Effector memory CD4-positive, alpha-beta T cell (primary cell): ENCODE data around the gene KRT79.

ENCODE experiments used
- DNase-seq, 3 donors: peaks; one replicate each; pipeline ENCODE4 v3.0.0-alpha.2; 2020
- H3K27ac ChIP-seq: 2 replicates; pipeline ENCODE4 v1.7.0; 2013; ENCODE audit warnings: mild to moderate bottlenecking, low read length, moderate library complexity; ENCODE audit not compliant: insufficient read depth, poor library complexity, severe bottlenecking
- H3K27me3 ChIP-seq: replicated peaks from 2 replicates; pipeline ENCODE4 v1.7.0; 2013; ENCODE audit warnings: mild to moderate bottlenecking, low read length; ENCODE audit not compliant: insufficient read depth, control insufficient read depth, poor library complexity, severe bottlenecking
- H3K36me3 ChIP-seq: 2 replicates; pipeline ENCODE4 v1.7.0; 2013; ENCODE audit warnings: mild to moderate bottlenecking, low read length, moderate library complexity; ENCODE audit not compliant: control insufficient read depth, insufficient read depth
- H3K4me1 ChIP-seq: 2 replicates; pipeline ENCODE4 v1.7.0; 2013; ENCODE audit warnings: low read length, mild to moderate bottlenecking; ENCODE audit not compliant: control insufficient read depth, insufficient read depth, poor library complexity, severe bottlenecking
- H3K4me3 ChIP-seq: 2 replicates; pipeline ENCODE4 v1.7.0; 2013; ENCODE audit warnings: low read length, low read depth, mild to moderate bottlenecking; ENCODE audit not compliant: insufficient read depth, poor library complexity, severe bottlenecking
- H3K9me3 ChIP-seq: 2 replicates; pipeline ENCODE4 v1.7.0; 2013; ENCODE audit warnings: mild to moderate bottlenecking, low read length, moderate library complexity; ENCODE audit not compliant: control insufficient read depth

The KRT79 gene

GRCh38 chr12:52825961-52826360, 8.2 kb downstream of the KRT79 start:
- H3K27ac ChIP-seq, result no peak overlapping the region
- no peaks in the 10 kb centered on the region for H3K36me3 ChIP-seq
- DNase-seq, result no peak
- H3K9me3 ChIP-seq, result no peaks in the 10 kb centered on the region
- H3K27me3 ChIP-seq, result no peaks in the 10 kb centered on the region
- H3K4me1 ChIP-seq, result no peaks in the 10 kb centered on the region
- no peak overlapping the region for H3K4me3 ChIP-seq

DNA sequence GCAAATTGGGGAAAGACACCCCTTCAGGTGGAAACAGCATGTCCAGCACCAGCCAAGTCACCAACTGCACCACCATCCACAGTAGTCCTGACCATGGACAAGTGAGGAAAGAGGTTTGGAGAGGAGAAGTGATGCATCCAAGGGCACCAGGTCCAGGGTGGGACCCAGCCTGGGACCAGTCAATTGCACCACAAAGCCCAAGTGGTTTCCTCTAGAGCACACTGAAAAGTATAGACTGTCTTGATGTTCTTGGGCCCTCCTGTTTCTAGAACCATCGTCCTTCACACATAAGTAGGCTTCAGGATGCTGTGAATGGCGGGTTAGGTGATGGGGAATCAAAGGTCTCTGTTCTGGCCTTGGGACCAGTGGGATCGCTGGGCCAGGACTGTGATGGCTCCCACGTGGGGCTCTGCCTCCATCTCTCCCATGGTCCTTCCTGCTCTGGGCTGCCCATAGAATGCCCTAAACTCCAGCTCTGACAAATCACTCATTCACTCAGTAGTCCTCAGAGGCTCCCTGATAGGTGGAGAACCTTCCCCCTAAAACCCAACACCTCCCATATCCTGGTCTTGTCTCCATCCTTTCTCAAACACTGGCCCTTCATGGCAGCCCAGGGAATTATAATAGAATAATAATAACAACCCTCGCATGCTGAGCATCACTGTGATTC, 9.2 kb downstream of the KRT79 start:
- H3K27ac ChIP-seq, result no peak overlapping the region
- no peaks in the 10 kb centered on the region for H3K9me3 ChIP-seq
- no peak for DNase-seq
- no peaks in the 10 kb centered on the region for H3K4me1 ChIP-seq
- no peaks in the 10 kb centered on the region for H3K27me3 ChIP-seq
- H3K4me3 ChIP-seq, result no peak overlapping the region
- H3K36me3 ChIP-seq, result no peaks in the 10 kb centered on the region

GRCh38 chr12:52823761-52824450, 10.2 kb downstream of the KRT79 start:
- no peak for DNase-seq
- Histone ChIP-seq H3K27me3 (no peaks in the 10 kb centered on the region), H3K27ac (no peak overlapping the region), H3K9me3 (no peaks in the 10 kb centered on the region), H3K36me3 (no peaks in the 10 kb centered on the region), H3K4me1 (no peaks in the 10 kb centered on the region), H3K4me3 (no peak overlapping the region)

DNA sequence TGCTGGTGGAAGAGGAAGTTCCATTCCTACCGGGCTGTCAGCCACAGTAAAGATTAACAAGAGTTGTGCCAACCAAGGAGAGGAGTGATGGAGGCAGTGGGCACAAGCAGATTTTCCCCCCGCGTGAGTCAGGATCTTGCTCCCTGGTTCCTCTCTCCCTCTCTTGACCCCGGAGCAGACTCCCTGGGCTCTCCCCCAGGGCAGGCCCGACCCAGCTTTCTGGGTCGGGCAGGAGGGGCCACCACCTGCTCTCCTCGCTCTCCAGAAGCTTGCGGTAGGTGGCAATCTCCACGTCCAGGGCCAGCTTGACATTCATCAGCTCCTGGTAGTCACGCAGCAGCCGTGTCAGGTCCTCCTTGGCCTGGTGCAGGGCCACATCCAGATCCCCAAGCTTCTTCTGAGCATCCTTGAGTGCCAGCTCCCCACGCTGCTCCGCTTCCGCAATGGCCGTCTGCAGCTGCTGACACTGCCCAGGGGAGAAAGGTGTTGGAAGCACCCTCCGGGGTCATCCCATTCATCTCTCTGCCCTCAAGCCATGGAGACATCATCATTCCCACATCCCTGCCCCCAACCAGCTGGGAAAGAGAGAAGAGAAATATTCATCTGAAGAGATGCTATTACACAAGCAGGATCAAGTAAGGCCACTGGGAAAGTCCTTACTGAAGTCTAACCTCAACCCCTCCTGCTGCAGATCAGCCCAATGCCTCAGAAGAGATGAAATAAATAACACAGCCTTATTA, 11.2 kb downstream of the KRT79 start:
- Histone ChIP-seq H3K9me3 (no peaks in the 10 kb centered on the region), H3K27me3 (no peaks in the 10 kb centered on the region)
- DNase-seq, result no peak

DNA sequence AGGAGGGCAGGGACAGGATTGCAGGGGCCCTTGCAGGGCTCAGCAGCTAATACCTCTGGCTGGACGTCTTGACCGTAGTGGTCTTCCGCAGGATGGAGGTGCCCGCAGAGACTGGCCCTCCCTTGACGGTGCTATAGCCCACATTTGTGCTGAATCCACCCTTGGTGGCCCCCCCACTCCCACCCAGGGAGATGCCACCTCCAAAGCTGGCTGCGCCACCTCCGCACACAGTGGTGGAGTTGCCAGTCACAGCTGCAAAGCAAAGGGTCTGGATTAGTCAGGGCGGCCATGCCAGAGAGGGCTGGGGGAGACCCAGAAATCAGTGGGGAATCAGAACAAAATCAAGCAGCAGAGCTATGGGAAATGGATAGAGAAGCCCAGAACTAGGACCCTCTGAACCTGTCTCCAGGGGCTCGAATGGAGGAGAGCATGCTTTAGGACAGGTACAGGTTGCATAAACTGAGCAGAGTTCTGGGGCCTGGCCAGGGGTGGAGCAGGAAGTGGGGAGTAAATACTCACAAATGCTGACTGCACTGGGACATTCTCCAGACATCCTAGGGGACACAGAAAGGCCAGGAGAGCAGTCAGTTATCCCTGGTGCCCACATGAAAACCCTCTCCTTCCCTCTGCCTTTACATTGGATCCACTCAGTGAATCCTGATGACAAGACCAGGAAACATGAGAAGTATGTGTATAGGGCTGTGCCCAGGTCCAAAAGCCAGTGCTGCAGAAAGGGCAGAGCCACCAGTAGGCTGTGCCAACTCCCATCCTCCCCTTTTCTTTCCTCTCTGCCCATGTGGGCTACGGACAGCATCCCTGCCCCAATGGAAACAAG, 12.1 kb downstream of the KRT79 start:
- Histone ChIP-seq H3K27me3 (no peaks in the 10 kb centered on the region), H3K4me1 (no peaks in the 10 kb centered on the region), H3K27ac (no peak overlapping the region), H3K9me3 (no peaks in the 10 kb centered on the region), H3K36me3 (no peaks in the 10 kb centered on the region), H3K4me3 (no peak overlapping the region)
- no peak for DNase-seq

More for the DNA sequence above, 11.2 kb downstream of the KRT79 start:
- H3K27ac ChIP-seq, result no peak overlapping the region
- no peaks in the 10 kb centered on the region for H3K4me1 ChIP-seq
- no peaks in the 10 kb centered on the region for H3K36me3 ChIP-seq
- H3K4me3 ChIP-seq, result no peak overlapping the region

DNA sequence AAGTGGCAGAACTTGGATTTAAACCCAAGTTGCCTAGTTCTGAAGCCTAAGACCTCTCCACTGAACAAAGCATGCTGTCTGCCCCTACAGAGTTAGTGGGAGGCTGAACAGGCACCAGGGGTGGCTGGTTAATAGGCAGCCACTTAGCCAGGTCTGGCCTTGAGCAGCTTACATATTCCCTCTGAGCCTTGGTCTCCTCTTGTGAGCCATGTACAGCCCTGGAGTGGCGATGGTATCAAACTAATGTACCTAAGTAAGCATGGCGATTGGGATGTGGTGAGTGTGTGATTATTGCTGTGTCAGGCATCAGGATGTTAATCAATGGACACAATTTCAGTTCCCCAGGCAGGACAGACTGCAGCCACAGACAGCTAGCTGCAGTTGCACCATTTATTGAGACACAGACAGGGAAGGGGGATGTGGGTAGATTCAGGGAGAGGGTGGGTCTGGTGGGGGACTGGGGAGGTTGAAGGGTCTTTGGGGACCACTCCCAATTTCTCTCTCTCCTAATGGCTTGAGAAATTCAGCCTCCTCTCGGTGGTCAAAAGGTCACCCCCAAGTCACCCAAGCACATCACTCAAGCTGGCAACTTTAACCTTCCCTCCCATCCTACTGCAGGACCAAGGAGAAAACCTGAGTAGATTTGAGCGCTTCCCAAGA, 12.9 kb downstream of the KRT79 start:
- Histone ChIP-seq H3K27ac (no peak overlapping the region), H3K4me1 (no peaks in the 10 kb centered on the region), H3K9me3 (no peaks in the 10 kb centered on the region), H3K4me3 (no peak overlapping the region), H3K36me3 (no peaks in the 10 kb centered on the region), H3K27me3 (no peaks in the 10 kb centered on the region)
- no peak for DNase-seq

DNA sequence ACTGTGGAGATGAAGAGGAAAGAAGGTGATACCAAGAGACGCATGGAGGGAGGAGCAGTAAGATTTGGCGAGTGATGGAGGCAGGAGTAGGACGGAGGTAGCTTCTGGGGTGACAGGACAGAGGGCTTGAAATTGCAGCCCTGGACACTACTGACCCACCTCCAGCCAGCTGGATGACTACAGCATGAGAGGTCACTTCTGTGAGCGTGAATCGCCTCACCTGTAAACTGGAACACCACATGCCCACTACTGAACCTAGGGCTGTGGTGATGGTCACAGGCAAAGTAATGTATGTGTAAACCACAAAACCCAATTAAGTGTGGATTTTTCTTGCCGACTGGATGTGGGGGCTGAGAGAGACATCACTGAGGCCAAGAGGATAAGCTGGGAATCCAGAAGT, 13.6 kb downstream of the KRT79 start:
- Histone ChIP-seq H3K9me3 (no peaks in the 10 kb centered on the region), H3K27ac (no peak overlapping the region), H3K4me1 (no peaks in the 10 kb centered on the region), H3K4me3 (no peak overlapping the region), H3K36me3 (no peaks in the 10 kb centered on the region), H3K27me3 (no peaks in the 10 kb centered on the region)
- DNase-seq, result no peak

- Histone ChIP-seq H3K36me3 (no peaks in the 10 kb centered on the region), H3K27ac (no peak overlapping the region), H3K9me3 (no peaks in the 10 kb centered on the region), H3K27me3 (no peaks in the 10 kb centered on the region), H3K4me1 (no peaks in the 10 kb centered on the region), H3K4me3 (no peak overlapping the region)
- no peak for DNase-seq
Observed at GRCh38 chr12:52819731-52820510, 14.2 kb downstream of the KRT79 start.

- no peaks in the 10 kb centered on the region for H3K4me1 ChIP-seq
- H3K27me3 ChIP-seq, result no peaks in the 10 kb centered on the region
- no peak for DNase-seq
Observed at GRCh38 chr12:52818887-52819420, 15.2 kb downstream of the KRT79 start.

More at GRCh38 chr12:52818887-52819420, 15.2 kb downstream of the KRT79 start:
- Histone ChIP-seq H3K36me3 (no peaks in the 10 kb centered on the region), H3K27ac (no peak overlapping the region), H3K9me3 (no peaks in the 10 kb centered on the region), H3K4me3 (no peak overlapping the region)
